H9 (cell line): ENCODE data around the gene RNU7-1. TPM values are rescaled to one million over a fixed set of nuclear protein-coding genes. Genes with fewer than 3 reads are reported as not detected.

Experiments
- DNase-seq: peaks from one replicate; pipeline ENCODE4 v3.0.0-alpha.2; 2017
- H2AFZ ChIP-seq: one replicate; pipeline ENCODE4 v1.6.1; 2013; ENCODE audit warnings: mild to moderate bottlenecking, low read length, control low read depth, moderate library complexity
- H2AK5ac ChIP-seq: 2 replicates; pipeline ENCODE4 v1.6.1; 2013; ENCODE audit warnings: low read length, control low read depth, mixed read lengths; ENCODE audit not compliant: insufficient read length
- H2BK120ac ChIP-seq: one replicate; pipeline ENCODE4 v1.6.1; 2013; ENCODE audit warnings: low read depth, mild to moderate bottlenecking, low read length, control low read depth, inconsistent platforms; ENCODE audit not compliant: poor library complexity, severe bottlenecking
- H2BK12ac ChIP-seq: 2 replicates; pipeline ENCODE4 v1.6.1; 2013; ENCODE audit warnings: low read length, control low read depth, mixed read lengths, low read depth; ENCODE audit not compliant: insufficient read length
- H2BK15ac ChIP-seq: 2 replicates; pipeline ENCODE4 v1.6.1; 2013; ENCODE audit warnings: low read depth, low read length, control low read depth
- H2BK20ac ChIP-seq: one replicate; pipeline ENCODE4 v1.6.1; 2013; ENCODE audit warnings: low read depth, mild to moderate bottlenecking, low read length, control low read depth, inconsistent platforms; ENCODE audit not compliant: poor library complexity, severe bottlenecking
- H2BK5ac ChIP-seq: 2 replicates; pipeline ENCODE4 v1.6.1; 2013; ENCODE audit warnings: low read length, control low read depth, mixed read lengths; ENCODE audit not compliant: insufficient read length
- H3K14ac ChIP-seq: 2 replicates; pipeline ENCODE4 v1.6.1; 2013; ENCODE audit warnings: low read length, control low read depth; ENCODE audit not compliant: insufficient read depth
- H3K18ac ChIP-seq: 2 replicates; pipeline ENCODE4 v1.6.1; 2013; ENCODE audit warnings: low read depth, mild to moderate bottlenecking, mixed read lengths, low read length, control low read depth; ENCODE audit not compliant: insufficient read length
- H3K23ac ChIP-seq: 2 replicates; pipeline ENCODE4 v1.6.1; 2013; ENCODE audit warnings: low read length, control low read depth, mixed read lengths, low read depth; ENCODE audit not compliant: insufficient read length
- H3K23me2 ChIP-seq: 2 replicates; pipeline ENCODE4 v1.6.1; 2013; ENCODE audit warnings: low read depth, mild to moderate bottlenecking, mixed read lengths, low read length, control low read depth; ENCODE audit not compliant: insufficient read length, poor library complexity, severe bottlenecking
- H3K27ac ChIP-seq: 2 replicates; pipeline ENCODE4 v1.5.1; 2013; ENCODE audit warnings: low read length, control low read depth, mixed read lengths, low read depth; ENCODE audit not compliant: insufficient read length
- H3K27me3 ChIP-seq: 2 replicates; pipeline ENCODE4 v1.6.1; 2013; ENCODE audit warnings: low read length, control low read depth, inconsistent platforms; ENCODE audit not compliant: insufficient read depth
- H3K4ac ChIP-seq: 2 replicates; pipeline ENCODE4 v1.6.1; 2013; ENCODE audit warnings: low read depth, mild to moderate bottlenecking, control low read depth, inconsistent platforms, low read length, moderate library complexity
- H3K4me1 ChIP-seq: 2 replicates; pipeline ENCODE4 v1.6.1; 2013; ENCODE audit warnings: low read length, control low read depth, inconsistent platforms; ENCODE audit not compliant: insufficient read depth
- H3K4me2 ChIP-seq: 2 replicates; pipeline ENCODE4 v1.6.1; 2013; ENCODE audit warnings: low read length, control low read depth, mixed read lengths; ENCODE audit not compliant: insufficient read length, insufficient read depth
- H3K56ac ChIP-seq: 2 replicates; pipeline ENCODE4 v1.6.1; 2013; ENCODE audit warnings: low read depth, mild to moderate bottlenecking, mixed read lengths, low read length, control low read depth; ENCODE audit not compliant: insufficient read length
- H3K79me1 ChIP-seq: 2 replicates; pipeline ENCODE4 v1.6.1; 2013; ENCODE audit warnings: low read depth, mild to moderate bottlenecking, moderate library complexity, low read length, control low read depth, inconsistent platforms; ENCODE audit not compliant: insufficient read depth, poor library complexity, severe bottlenecking
- H3K79me2 ChIP-seq: 2 replicates; pipeline ENCODE4 v1.6.1; 2013; ENCODE audit warnings: low read length, control low read depth, inconsistent platforms; ENCODE audit not compliant: insufficient read depth
- H3K9ac ChIP-seq: 2 replicates; pipeline ENCODE4 v1.6.1; 2013; ENCODE audit warnings: low read length, control low read depth, mixed read lengths; ENCODE audit not compliant: insufficient read length; ENCODE audit errors: extremely low read depth
- H3K9me3 ChIP-seq: one replicate; pipeline ENCODE4 v1.6.1; 2013; ENCODE audit warnings: low read depth, low read length, inconsistent platforms; ENCODE audit not compliant: control insufficient read depth
- H3T11ph ChIP-seq: one replicate; pipeline ENCODE4 v1.6.1; 2013; ENCODE audit warnings: mild to moderate bottlenecking, low read length, control low read depth, inconsistent platforms
- H4K20me1 ChIP-seq: one replicate; pipeline ENCODE4 v1.6.1; 2013; ENCODE audit not compliant: control insufficient read depth, insufficient read length, insufficient read depth
- H4K5ac ChIP-seq: 2 replicates; pipeline ENCODE4 v1.6.1; 2013; ENCODE audit warnings: low read depth, mild to moderate bottlenecking, mixed read lengths, low read length, control low read depth; ENCODE audit not compliant: insufficient read length
- H4K8ac ChIP-seq: replicated peaks from 2 replicates; pipeline ENCODE4 v1.6.1; 2013; ENCODE audit warnings: low read length, control low read depth, mixed read lengths, low read depth; ENCODE audit not compliant: insufficient read length
- H4K91ac ChIP-seq: 2 replicates; pipeline ENCODE4 v1.6.1; 2013; ENCODE audit warnings: low read depth, mild to moderate bottlenecking, moderate library complexity, mixed read lengths, low read length, control low read depth; ENCODE audit not compliant: insufficient read length
- H3K27ac Mint-ChIP-seq, 3 experiments: 2 replicates in 2 of 3; 3 replicates in 1 of 3; pipeline ENCODE4 v1.8.0; 2020 to 2021; ENCODE audit warnings: mixed read lengths in 3 of 3, mild to moderate bottlenecking in 1 of 3, moderate library complexity in 1 of 3
- H3K27me3 Mint-ChIP-seq: 2 replicates; pipeline ENCODE4 v1.8.0; 2021; ENCODE audit warnings: low read depth, mild to moderate bottlenecking, moderate library complexity, mixed read lengths
- H3K36me3 Mint-ChIP-seq, 3 experiments: 2 replicates in 2 of 3; 3 replicates in 1 of 3; pipeline ENCODE4 v1.8.0; 2020 to 2021; ENCODE audit warnings: low read depth in 3 of 3, mixed read lengths in 3 of 3; ENCODE audit not compliant: insufficient read depth in 1 of 3
- H3K4me1 Mint-ChIP-seq, 2 experiments: 2 replicates each; pipeline ENCODE4 v1.8.0; 2020; ENCODE audit warnings: mixed read lengths in 2 of 2
- H3K4me3 Mint-ChIP-seq, 2 experiments: 2 replicates in 1 of 2; 3 replicates in 1 of 2; pipeline ENCODE4 v1.8.0; 2020 to 2021; ENCODE audit warnings: mild to moderate bottlenecking in 2 of 2, mixed read lengths in 2 of 2, moderate library complexity in 1 of 2
- H3K9me3 Mint-ChIP-seq, 2 experiments: 2 replicates in 1 of 2; 3 replicates in 1 of 2; pipeline ENCODE4 v1.8.0; 2020; ENCODE audit warnings: mild to moderate bottlenecking in 2 of 2, mixed read lengths in 2 of 2, moderate library complexity in 1 of 2
- WGBS: extraction: QIAGEN DNeasy Blood & Tissue Kit; methylation state at CpG from one replicate; pipeline ENCODE4 v1.1.7; 2013; ENCODE audit warnings: missing lambda C conversion rate, low lambda C conversion rate, mixed read lengths; ENCODE audit not compliant: insufficient read length; ENCODE audit errors: extremely low coverage; 5-methylcytosine and 5-hydroxymethylcytosine counted together
- total RNA-seq: library from RNA; stranded (reverse); gene quantifications from 2 replicates; pipeline ENCODE4 v1.2.1, GENCODE V29; 2021
- TF ChIP-seq, protein P1 (sequence below): fragments of 200-600 bp; sonication (generic); conservative IDR thresholded peaks from 3 replicates; pipeline ENCODE4 v1.8.0; 2021; ENCODE audit warnings: antibody characterized with exemption, mild to moderate bottlenecking

Gene RNU7-1
- total RNA-seq, 1 experiment from 2014 or later, result not detected

- no peak overlapping the region for H3K23ac ChIP-seq
- no peak overlapping the region for H2BK5ac ChIP-seq
- no peaks in the 10 kb centered on the region for H3K79me1 ChIP-seq
- H3K36me3 Mint-ChIP-seq, result peaks cover 18 to 33% (median 22%) of the 10 kb centered on the region in 3 experiments
- peaks cover 2% of the 10 kb centered on the region for H4K20me1 ChIP-seq
- no peaks in the 10 kb centered on the region for H3K9me3 ChIP-seq
- H2AK5ac ChIP-seq, result no peak overlapping the region
- no peak overlapping the region for H2AFZ ChIP-seq
- TF ChIP-seq, protein P1, sequence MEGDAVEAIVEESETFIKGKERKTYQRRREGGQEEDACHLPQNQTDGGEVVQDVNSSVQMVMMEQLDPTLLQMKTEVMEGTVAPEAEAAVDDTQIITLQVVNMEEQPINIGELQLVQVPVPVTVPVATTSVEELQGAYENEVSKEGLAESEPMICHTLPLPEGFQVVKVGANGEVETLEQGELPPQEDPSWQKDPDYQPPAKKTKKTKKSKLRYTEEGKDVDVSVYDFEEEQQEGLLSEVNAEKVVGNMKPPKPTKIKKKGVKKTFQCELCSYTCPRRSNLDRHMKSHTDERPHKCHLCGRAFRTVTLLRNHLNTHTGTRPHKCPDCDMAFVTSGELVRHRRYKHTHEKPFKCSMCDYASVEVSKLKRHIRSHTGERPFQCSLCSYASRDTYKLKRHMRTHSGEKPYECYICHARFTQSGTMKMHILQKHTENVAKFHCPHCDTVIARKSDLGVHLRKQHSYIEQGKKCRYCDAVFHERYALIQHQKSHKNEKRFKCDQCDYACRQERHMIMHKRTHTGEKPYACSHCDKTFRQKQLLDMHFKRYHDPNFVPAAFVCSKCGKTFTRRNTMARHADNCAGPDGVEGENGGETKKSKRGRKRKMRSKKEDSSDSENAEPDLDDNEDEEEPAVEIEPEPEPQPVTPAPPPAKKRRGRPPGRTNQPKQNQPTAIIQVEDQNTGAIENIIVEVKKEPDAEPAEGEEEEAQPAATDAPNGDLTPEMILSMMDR, result no peak
- H2BK20ac ChIP-seq, result no peak overlapping the region
- H3K27ac Mint-ChIP-seq, result peak overlapping the region; percentile 98 to 99 (median 99)
- peak overlapping the region; percentile 72 for H3K4me2 ChIP-seq
- no peak overlapping the region for H4K5ac ChIP-seq
- peak overlapping the region; percentile 68 to 82 for H3K4me3 Mint-ChIP-seq
- no peak overlapping the region for H3K27ac ChIP-seq
- H3T11ph ChIP-seq, result no peak overlapping the region
- H2BK15ac ChIP-seq, result peak overlapping the region; percentile 18; the same call in 1 of the 2 replicates
- H3K23me2 ChIP-seq, result peaks cover 17% of the 10 kb centered on the region
- H3K4me1 ChIP-seq, result peaks cover 6% of the 10 kb centered on the region; the same call in 1 of the 2 replicates
- H3K4me1 Mint-ChIP-seq, result peaks cover 45 to 60% of the 10 kb centered on the region in 2 experiments
- no peaks in the 10 kb centered on the region; the same call in 1 of the 2 replicates for H3K79me2 ChIP-seq
- H2BK12ac ChIP-seq, result no peak overlapping the region
- H4K8ac ChIP-seq, result no peak overlapping the region
- peak overlapping the region; percentile 54 for H3K9ac ChIP-seq
- no peaks in the 10 kb centered on the region; the same call in 1 of the 2 replicates for H3K27me3 Mint-ChIP-seq
- no peaks in the 10 kb centered on the region for H3K9me3 Mint-ChIP-seq
- H3K14ac ChIP-seq, result peak overlapping the region; percentile 79
- peak; percentile 81 for DNase-seq
- H4K91ac ChIP-seq, result peak overlapping the region; percentile 10
- H3K4ac ChIP-seq, result no peak overlapping the region
- no CpG with 5 or more reads among the region's 25 CpGs for WGBS
- no peak overlapping the region for H2BK120ac ChIP-seq
- H3K18ac ChIP-seq, result peak overlapping the region; percentile 71
- no peak overlapping the region for H3K56ac ChIP-seq
- H3K27me3 ChIP-seq, result no peaks in the 10 kb centered on the region
Measured at GRCh38 chr12:6962285-6963015, 18.8 kb downstream of the RNU7-1 start.
